HEK293 (cell line): ENCODE data around the gene PDPR.

Experiments used
- TCF7L2 ChIP-seq: IDR thresholded peaks from 2 replicates; pipeline ENCODE4 v1.6.1; 2011; ENCODE audit warnings: low read depth, mild to moderate bottlenecking, inconsistent platforms, low read length, moderate library complexity, borderline replicate concordance
- YY1 ChIP-seq: fragments of 450-650 bp; formaldehyde crosslinking; IDR thresholded peaks from 2 replicates; pipeline ENCODE4 v1.5.1; 2018; ENCODE audit warnings: missing biosample characterization, missing genetic modification characterization
- ZNF138 ChIP-seq: fragments of 450-650 bp; formaldehyde crosslinking; IDR thresholded peaks from 2 replicates; pipeline ENCODE4 v1.5.1; 2016; ENCODE audit warnings: missing biosample characterization, missing genetic modification characterization, borderline replicate concordance
- ZNF223 ChIP-seq: fragments of 450-650 bp; formaldehyde crosslinking; IDR thresholded peaks from 2 replicates; pipeline ENCODE4 v1.5.1; 2016; ENCODE audit warnings: missing biosample characterization, missing genetic modification characterization
- ZNF335 ChIP-seq: fragments of 450-650 bp; formaldehyde crosslinking; conservative IDR thresholded peaks from 2 replicates; pipeline ENCODE4 v1.5.1; 2016; ENCODE audit warnings: missing biosample characterization, missing genetic modification characterization
- TF ChIP-seq, protein P1 (sequence below): fragments of 450-650 bp; formaldehyde crosslinking; IDR thresholded peaks from 2 replicates; pipeline ENCODE4 v1.5.1; 2016; ENCODE audit warnings: missing biosample characterization, missing genetic modification characterization, low read depth
- TF ChIP-seq, protein P2 (sequence below): fragments of 450-650 bp; formaldehyde crosslinking; IDR thresholded peaks from 2 replicates; pipeline ENCODE4 v1.5.1; 2016; ENCODE audit warnings: missing biosample characterization, missing genetic modification characterization
- TF ChIP-seq, protein P3 (sequence below): fragments of 450-650 bp; formaldehyde crosslinking; IDR thresholded peaks from 2 replicates; pipeline ENCODE4 v1.5.1; 2016; ENCODE audit warnings: missing biosample characterization, missing genetic modification characterization
- TF ChIP-seq, protein P4 (sequence below): fragments of 450-650 bp; formaldehyde crosslinking; IDR thresholded peaks from 2 replicates; pipeline ENCODE4 v1.5.1; 2016; ENCODE audit warnings: missing biosample characterization, missing genetic modification characterization, low read depth

DNA sequence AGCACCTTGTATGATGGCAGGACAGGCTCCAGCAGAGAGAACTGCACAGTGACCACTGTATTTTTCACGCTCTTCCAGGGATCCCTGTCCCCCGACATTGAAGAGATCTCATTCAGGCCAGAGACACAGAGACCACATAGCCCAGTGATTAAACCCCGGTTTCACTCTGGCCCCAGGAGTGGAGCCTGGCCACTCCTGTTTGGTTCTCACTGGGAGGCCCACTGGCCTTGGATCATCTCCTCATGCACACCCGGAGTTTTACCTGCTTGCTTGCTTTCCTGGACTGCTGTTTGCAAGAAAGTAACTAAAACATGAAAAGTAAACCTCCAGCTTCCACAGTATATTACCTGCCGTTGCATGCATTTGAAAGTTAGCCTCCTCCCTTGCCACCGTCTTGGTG lies 46.3 kb downstream of the PDPR start:
- no peak for TF ChIP-seq TCF7L2
- TF ChIP-seq, protein P1, sequence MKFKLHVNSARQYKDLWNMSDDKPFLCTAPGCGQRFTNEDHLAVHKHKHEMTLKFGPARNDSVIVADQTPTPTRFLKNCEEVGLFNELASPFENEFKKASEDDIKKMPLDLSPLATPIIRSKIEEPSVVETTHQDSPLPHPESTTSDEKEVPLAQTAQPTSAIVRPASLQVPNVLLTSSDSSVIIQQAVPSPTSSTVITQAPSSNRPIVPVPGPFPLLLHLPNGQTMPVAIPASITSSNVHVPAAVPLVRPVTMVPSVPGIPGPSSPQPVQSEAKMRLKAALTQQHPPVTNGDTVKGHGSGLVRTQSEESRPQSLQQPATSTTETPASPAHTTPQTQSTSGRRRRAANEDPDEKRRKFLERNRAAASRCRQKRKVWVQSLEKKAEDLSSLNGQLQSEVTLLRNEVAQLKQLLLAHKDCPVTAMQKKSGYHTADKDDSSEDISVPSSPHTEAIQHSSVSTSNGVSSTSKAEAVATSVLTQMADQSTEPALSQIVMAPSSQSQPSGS (tag by site-specific recombination): no peak
- TF ChIP-seq, protein P2, sequence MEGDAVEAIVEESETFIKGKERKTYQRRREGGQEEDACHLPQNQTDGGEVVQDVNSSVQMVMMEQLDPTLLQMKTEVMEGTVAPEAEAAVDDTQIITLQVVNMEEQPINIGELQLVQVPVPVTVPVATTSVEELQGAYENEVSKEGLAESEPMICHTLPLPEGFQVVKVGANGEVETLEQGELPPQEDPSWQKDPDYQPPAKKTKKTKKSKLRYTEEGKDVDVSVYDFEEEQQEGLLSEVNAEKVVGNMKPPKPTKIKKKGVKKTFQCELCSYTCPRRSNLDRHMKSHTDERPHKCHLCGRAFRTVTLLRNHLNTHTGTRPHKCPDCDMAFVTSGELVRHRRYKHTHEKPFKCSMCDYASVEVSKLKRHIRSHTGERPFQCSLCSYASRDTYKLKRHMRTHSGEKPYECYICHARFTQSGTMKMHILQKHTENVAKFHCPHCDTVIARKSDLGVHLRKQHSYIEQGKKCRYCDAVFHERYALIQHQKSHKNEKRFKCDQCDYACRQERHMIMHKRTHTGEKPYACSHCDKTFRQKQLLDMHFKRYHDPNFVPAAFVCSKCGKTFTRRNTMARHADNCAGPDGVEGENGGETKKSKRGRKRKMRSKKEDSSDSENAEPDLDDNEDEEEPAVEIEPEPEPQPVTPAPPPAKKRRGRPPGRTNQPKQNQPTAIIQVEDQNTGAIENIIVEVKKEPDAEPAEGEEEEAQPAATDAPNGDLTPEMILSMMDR (tag by site-specific recombination): no peak
- TF ChIP-seq, protein P3, sequence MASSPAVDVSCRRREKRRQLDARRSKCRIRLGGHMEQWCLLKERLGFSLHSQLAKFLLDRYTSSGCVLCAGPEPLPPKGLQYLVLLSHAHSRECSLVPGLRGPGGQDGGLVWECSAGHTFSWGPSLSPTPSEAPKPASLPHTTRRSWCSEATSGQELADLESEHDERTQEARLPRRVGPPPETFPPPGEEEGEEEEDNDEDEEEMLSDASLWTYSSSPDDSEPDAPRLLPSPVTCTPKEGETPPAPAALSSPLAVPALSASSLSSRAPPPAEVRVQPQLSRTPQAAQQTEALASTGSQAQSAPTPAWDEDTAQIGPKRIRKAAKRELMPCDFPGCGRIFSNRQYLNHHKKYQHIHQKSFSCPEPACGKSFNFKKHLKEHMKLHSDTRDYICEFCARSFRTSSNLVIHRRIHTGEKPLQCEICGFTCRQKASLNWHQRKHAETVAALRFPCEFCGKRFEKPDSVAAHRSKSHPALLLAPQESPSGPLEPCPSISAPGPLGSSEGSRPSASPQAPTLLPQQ (tag by site-specific recombination): no peak
- no peak for TF ChIP-seq ZNF138 (tag by site-specific recombination)
- TF ChIP-seq, protein P4, sequence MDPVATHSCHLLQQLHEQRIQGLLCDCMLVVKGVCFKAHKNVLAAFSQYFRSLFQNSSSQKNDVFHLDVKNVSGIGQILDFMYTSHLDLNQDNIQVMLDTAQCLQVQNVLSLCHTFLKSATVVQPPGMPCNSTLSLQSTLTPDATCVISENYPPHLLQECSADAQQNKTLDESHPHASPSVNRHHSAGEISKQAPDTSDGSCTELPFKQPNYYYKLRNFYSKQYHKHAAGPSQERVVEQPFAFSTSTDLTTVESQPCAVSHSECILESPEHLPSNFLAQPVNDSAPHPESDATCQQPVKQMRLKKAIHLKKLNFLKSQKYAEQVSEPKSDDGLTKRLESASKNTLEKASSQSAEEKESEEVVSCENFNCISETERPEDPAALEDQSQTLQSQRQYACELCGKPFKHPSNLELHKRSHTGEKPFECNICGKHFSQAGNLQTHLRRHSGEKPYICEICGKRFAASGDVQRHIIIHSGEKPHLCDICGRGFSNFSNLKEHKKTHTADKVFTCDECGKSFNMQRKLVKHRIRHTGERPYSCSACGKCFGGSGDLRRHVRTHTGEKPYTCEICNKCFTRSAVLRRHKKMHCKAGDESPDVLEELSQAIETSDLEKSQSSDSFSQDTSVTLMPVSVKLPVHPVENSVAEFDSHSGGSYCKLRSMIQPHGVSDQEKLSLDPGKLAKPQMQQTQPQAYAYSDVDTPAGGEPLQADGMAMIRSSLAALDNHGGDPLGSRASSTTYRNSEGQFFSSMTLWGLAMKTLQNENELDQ: no peak
- TF ChIP-seq ZNF335 (tag by site-specific recombination): no peak
- TF ChIP-seq YY1 (tag by site-specific recombination): no peak
- no peak for TF ChIP-seq ZNF223
